Hepatocyte (in vitro differentiated cells): ENCODE data around the gene ATAD3C. TPM values are rescaled to one million over a fixed set of nuclear protein-coding genes. Genes with fewer than 3 reads are reported as not detected.
"Not testable (repeated sequence)": the region's sequence is repeated elsewhere in the genome, so short reads cannot be mapped to it uniquely, and the experiment has no call there.

ENCODE experiments used
- DNase-seq: peaks from one replicate; pipeline ENCODE4 v3.0.0-alpha.2; 2016; ENCODE audit warnings: low spot score
- H2AFZ ChIP-seq: fragments of 200-600 bp; sonication (generic); 2 replicates; pipeline ENCODE4 v1.6.0; 2016; ENCODE audit warnings: antibody characterized with exemption, mild to moderate bottlenecking
- H3K27ac ChIP-seq: fragments of 200-600 bp; sonication (generic); 2 replicates; pipeline ENCODE4 v1.5.1; 2016; ENCODE audit warnings: mild to moderate bottlenecking
- H3K27me3 ChIP-seq: fragments of 200-600 bp; sonication (generic); 2 replicates; pipeline ENCODE4 v1.6.1; 2016
- H3K36me3 ChIP-seq: fragments of 200-600 bp; sonication (generic); replicated peaks from 2 replicates; pipeline ENCODE4 v1.5.1; 2016; ENCODE audit warnings: low read depth; ENCODE audit not compliant: insufficient read depth
- H3K4me1 ChIP-seq: fragments of 200-600 bp; sonication (generic); 2 replicates; pipeline ENCODE4 v1.5.1; 2016; ENCODE audit warnings: mild to moderate bottlenecking, moderate library complexity; ENCODE audit not compliant: insufficient read depth
- H3K4me2 ChIP-seq: fragments of 200-600 bp; sonication (generic); 2 replicates; pipeline ENCODE4 v1.6.0; 2016
- H3K4me3 ChIP-seq: fragments of 200-600 bp; sonication (generic); 2 replicates; pipeline ENCODE4 v1.5.1; 2016; ENCODE audit warnings: mild to moderate bottlenecking
- H3K79me2 ChIP-seq: fragments of 200-600 bp; sonication (generic); 2 replicates; pipeline ENCODE4 v1.6.0; 2017; ENCODE audit warnings: mild to moderate bottlenecking
- H3K9me2 ChIP-seq: fragments of 200-600 bp; sonication (generic); replicated peaks from 2 replicates; pipeline ENCODE4 v1.6.0; 2017; ENCODE audit warnings: mild to moderate bottlenecking; ENCODE audit not compliant: insufficient read depth
- H3K9me3 ChIP-seq: fragments of 200-600 bp; sonication (generic); 2 replicates; pipeline ENCODE4 v1.5.1; 2016; ENCODE audit warnings: low read depth, mild to moderate bottlenecking
- H4K20me1 ChIP-seq: fragments of 200-600 bp; sonication (generic); 2 replicates; pipeline ENCODE4 v1.6.0; 2016; ENCODE audit warnings: mild to moderate bottlenecking; ENCODE audit not compliant: insufficient read depth, poor library complexity, severe bottlenecking
- EZH2 ChIP-seq: fragments of 200-600 bp; sonication (generic); IDR thresholded peaks from 2 replicates; pipeline ENCODE4 v1.6.1; 2016; ENCODE audit warnings: antibody characterized with exemption, mild to moderate bottlenecking, borderline replicate concordance
- EZH2phosphoT487 ChIP-seq: fragments of 200-600 bp; sonication (generic); IDR thresholded peaks from one replicate; pipeline ENCODE4 v1.6.1; 2018; ENCODE audit warnings: antibody characterized with exemption, mild to moderate bottlenecking, low read depth, moderate library complexity; ENCODE audit not compliant: unreplicated experiment, severe bottlenecking
- WGBS: methylation state at CpG from one replicate; pipeline ENCODE4 v1.1.6; 2016; ENCODE audit warnings: low lambda C conversion rate; ENCODE audit errors: missing lambda C conversion rate; 5-methylcytosine and 5-hydroxymethylcytosine counted together
- polyA plus RNA-seq: library from polyadenylated mRNA; unstranded; fragments of >200 nt; fragmentation: Nextera tagmentation; extraction: Ambion mirVana; gene quantifications from 2 replicates; pipeline ENCODE4 v1.2.1, GENCODE V29; 2016
- total RNA-seq: library from RNA; depleted of rRNA; stranded (reverse); fragments of >200 nt; gene quantifications from 2 replicates; pipeline ENCODE4 v1.2.3, GENCODE V29; 2014
- TF ChIP-seq, protein P1 (sequence below): fragments of 200-600 bp; sonication (generic); IDR thresholded peaks from 2 replicates; pipeline ENCODE4 v1.5.1; 2016; ENCODE audit warnings: antibody characterized with exemption, mild to moderate bottlenecking; ENCODE audit not compliant: poor library complexity

The ATAD3C gene
- total and polyA plus RNA-seq, 2 experiments from 2014 or later, result 0.10 to 1.2 TPM

DNA sequence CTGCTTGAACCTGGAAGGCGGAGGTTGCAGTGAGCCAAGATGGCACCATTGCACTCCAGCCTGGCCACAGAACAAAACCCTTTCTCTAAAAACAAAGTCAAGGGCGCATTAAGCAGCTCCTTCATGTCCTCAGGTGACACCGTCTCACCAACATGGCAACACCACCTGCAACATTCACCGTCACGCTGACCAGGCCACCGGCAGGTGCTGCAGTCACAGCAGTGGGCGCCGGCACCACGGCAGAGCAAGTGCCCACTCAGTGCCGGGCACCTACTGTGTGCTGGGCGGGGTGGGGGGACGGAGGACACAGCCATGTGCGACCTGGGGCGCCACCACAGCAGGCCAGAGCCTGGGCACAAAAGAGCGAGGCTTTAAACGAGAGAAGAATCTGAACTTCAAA lies 34.2 kb downstream of the ATAD3C start:
- no peaks in the 10 kb centered on the region for H3K9me3 ChIP-seq
- H3K36me3 ChIP-seq, result no peaks in the 10 kb centered on the region
- no peak for DNase-seq
- no peak overlapping the region for H3K4me2 ChIP-seq
- TF ChIP-seq, protein P1, sequence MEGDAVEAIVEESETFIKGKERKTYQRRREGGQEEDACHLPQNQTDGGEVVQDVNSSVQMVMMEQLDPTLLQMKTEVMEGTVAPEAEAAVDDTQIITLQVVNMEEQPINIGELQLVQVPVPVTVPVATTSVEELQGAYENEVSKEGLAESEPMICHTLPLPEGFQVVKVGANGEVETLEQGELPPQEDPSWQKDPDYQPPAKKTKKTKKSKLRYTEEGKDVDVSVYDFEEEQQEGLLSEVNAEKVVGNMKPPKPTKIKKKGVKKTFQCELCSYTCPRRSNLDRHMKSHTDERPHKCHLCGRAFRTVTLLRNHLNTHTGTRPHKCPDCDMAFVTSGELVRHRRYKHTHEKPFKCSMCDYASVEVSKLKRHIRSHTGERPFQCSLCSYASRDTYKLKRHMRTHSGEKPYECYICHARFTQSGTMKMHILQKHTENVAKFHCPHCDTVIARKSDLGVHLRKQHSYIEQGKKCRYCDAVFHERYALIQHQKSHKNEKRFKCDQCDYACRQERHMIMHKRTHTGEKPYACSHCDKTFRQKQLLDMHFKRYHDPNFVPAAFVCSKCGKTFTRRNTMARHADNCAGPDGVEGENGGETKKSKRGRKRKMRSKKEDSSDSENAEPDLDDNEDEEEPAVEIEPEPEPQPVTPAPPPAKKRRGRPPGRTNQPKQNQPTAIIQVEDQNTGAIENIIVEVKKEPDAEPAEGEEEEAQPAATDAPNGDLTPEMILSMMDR, result no peak
- TF ChIP-seq EZH2 (no peak), EZH2phosphoT487 (no peak)
- H4K20me1 ChIP-seq, result no peaks in the 10 kb centered on the region
- H3K27me3 ChIP-seq, result no peaks in the 10 kb centered on the region
- H3K9me2 ChIP-seq, result no peaks in the 10 kb centered on the region
- WGBS, result 96% methylated on average over 16 of the region's 16 CpGs
- no peak overlapping the region for H3K4me3 ChIP-seq
- no peak overlapping the region for H2AFZ ChIP-seq
- no peaks in the 10 kb centered on the region for H3K4me1 ChIP-seq
- no peaks in the 10 kb centered on the region for H3K79me2 ChIP-seq
- no peak overlapping the region for H3K27ac ChIP-seq

DNA sequence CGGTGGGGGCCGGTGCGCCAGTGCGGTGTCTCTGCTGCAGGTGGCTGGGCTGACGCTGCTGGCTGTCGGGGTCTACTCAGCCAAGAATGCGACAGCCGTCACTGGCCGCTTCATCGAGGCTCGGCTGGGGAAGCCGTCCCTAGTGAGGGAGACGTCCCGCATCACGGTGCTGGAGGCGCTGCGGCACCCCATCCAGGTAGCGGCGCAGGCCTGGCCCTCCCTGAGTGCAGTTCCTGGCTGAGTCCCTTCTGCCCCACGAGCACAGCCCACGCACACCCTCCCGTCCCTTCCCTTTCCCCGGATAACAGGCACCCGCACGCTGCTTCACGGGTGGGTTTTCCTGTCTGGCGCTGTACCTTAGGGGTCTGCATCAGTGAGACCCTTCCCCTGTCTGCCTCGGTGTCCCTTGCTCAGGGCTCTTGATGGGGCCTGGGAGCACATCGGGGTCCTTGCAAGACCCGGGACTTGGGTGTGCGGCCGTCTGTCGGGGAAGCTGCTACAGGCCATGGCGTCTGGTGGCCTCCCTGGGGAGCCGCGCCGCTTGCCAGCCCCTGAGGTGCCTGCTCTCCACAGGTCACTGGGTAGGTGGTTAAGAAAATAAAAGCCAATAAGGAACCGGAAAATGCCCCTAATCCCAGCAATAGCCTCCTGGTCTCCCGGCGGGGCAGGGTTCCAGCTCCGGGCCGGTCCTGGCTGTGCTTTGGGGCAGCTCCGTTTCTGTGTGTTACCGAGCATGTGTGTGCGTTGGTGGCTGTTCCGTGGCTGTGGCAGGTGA lies 35.7 kb downstream of the ATAD3C start:
- not testable (repeated sequence) for H3K9me3 ChIP-seq, H3K9me2 ChIP-seq, H3K79me2 ChIP-seq, H3K4me3 ChIP-seq, H2AFZ ChIP-seq, H3K36me3 ChIP-seq, H4K20me1 ChIP-seq, H3K4me2 ChIP-seq, DNase-seq, H3K27me3 ChIP-seq, H3K27ac ChIP-seq, H3K4me1 ChIP-seq
- 97% methylated on average over 40 of the region's 46 CpGs for WGBS

DNA sequence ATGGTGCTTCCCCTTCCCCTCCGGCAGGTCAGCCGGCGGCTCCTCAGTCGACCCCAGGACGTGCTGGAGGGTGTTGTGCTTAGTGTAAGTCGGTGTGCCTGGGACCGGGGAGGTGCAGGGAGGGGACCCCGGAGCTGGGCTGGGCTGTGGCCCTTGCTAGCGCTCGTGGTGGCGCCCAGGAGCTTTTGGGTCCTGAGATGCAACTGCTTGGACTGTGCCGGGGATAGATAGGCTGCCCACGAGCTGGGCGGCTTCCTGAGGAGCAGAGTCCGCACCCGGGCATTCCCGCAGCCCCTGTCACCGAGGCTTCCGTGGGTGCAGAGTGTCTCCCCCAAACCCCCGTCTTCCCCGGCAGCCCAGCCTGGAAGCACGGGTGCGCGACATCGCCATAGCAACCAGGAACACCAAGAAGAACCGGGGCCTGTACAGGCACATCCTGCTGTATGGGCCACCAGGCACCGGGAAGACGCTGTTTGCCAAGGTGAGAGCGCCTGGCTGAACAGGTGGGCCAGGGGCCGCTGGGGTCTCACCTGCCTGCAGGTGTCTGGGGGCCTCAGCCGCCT lies 36.3 kb downstream of the ATAD3C start:
- WGBS, result 98% methylated on average over 29 of the region's 31 CpGs
- not testable (repeated sequence) for H3K4me3 ChIP-seq, H3K36me3 ChIP-seq, H4K20me1 ChIP-seq, H3K27me3 ChIP-seq, H2AFZ ChIP-seq, DNase-seq, H3K79me2 ChIP-seq, H3K9me3 ChIP-seq, H3K9me2 ChIP-seq, H3K4me1 ChIP-seq, H3K27ac ChIP-seq, H3K4me2 ChIP-seq

DNA sequence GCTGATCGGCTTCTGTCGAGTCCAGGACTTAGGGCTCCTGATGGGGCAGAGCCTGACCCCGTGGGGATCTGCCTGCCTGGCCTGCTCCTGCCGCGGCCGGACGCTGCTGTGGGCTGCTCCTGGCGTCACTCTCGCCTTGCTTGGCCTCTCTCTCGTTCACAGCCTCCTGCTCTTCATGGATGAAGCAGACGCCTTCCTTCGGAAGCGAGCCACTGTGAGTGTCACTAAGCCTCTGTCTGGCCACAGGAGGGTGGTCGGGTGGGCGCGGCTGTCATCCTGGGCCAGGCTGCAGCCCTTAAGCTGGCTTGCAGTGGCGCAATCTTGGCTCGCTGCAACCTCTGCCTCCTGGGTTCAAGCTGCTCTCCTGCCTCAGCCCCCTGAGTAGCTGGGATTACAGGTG lies 38.2 kb downstream of the ATAD3C start:
- Histone ChIP-seq H3K36me3 (no peaks in the 10 kb centered on the region), H4K20me1 (no peaks in the 10 kb centered on the region), H3K79me2 (no peaks in the 10 kb centered on the region), H3K4me1 (no peaks in the 10 kb centered on the region), H3K27me3 (no peaks in the 10 kb centered on the region), H3K4me3 (no peak overlapping the region), H3K9me3 (no peaks in the 10 kb centered on the region), H3K9me2 (no peaks in the 10 kb centered on the region), H3K4me2 (no peak overlapping the region), H2AFZ (no peak overlapping the region), H3K27ac (no peak overlapping the region)
- no peak for TF ChIP-seq EZH2
- TF ChIP-seq, protein P1, result no peak
- no peak for TF ChIP-seq EZH2phosphoT487
- no peak for DNase-seq
- WGBS, result 100% methylated on average over 17 of the region's 18 CpGs
